ENCODE measurements around the gene SORD.
"Not testable (repeated sequence)": the region's sequence is repeated elsewhere in the genome, so short reads cannot be mapped to it uniquely, and the experiment has no call there.

SORD gene

GRCh38 chr15:45075440-45076320 is 52.7 kb downstream of the SORD start:
- H3K4me2 ChIP-seq (ENCODE audit: low read length); H3K36me3 ChIP-seq (ENCODE audit: insufficient read depth, low read length); H3K4me3 ChIP-seq (ENCODE audit: low read length); H3K9ac ChIP-seq (ENCODE audit: low read depth, low read length); H3K4me1 ChIP-seq (ENCODE audit: control insufficient read depth, insufficient read depth, low read length); H3K27me3 ChIP-seq (ENCODE audit: control insufficient read depth, insufficient read depth, low read length); H3K9me3 ChIP-seq (replicated peaks; ENCODE audit: low read length): not testable (repeated sequence)

GRCh38 chr15:45077391-45077790 is 54.4 kb downstream of the SORD start:
- H3K9ac ChIP-seq (ENCODE audit: low read depth, low read length); H3K9me3 ChIP-seq (replicated peaks; ENCODE audit: low read length); H3K4me2 ChIP-seq (ENCODE audit: low read length); H3K36me3 ChIP-seq (ENCODE audit: insufficient read depth, low read length); H3K4me3 ChIP-seq (ENCODE audit: low read length); H3K4me1 ChIP-seq (ENCODE audit: control insufficient read depth, insufficient read depth, low read length); H3K27me3 ChIP-seq (ENCODE audit: control insufficient read depth, insufficient read depth, low read length): not testable (repeated sequence)

- H3K27me3 ChIP-seq (ENCODE audit: control insufficient read depth, insufficient read depth, low read length); H3K4me2 ChIP-seq (ENCODE audit: low read length); H3K9me3 ChIP-seq (replicated peaks; ENCODE audit: low read length); H3K9ac ChIP-seq (ENCODE audit: low read depth, low read length); H3K36me3 ChIP-seq (ENCODE audit: insufficient read depth, low read length); H3K4me1 ChIP-seq (ENCODE audit: control insufficient read depth, insufficient read depth, low read length); H3K4me3 ChIP-seq (ENCODE audit: low read length): not testable (repeated sequence)
Observed at GRCh38 chr15:45079201-45079600, 56.2 kb downstream of the SORD start.

GRCh38 chr15:45079628-45080246 is 56.7 kb downstream of the SORD start:
- not testable (repeated sequence) for H3K4me2 ChIP-seq (ENCODE audit: low read length); H3K9ac ChIP-seq (ENCODE audit: low read depth, low read length); H3K4me1 ChIP-seq (ENCODE audit: control insufficient read depth, insufficient read depth, low read length); H3K9me3 ChIP-seq (replicated peaks; ENCODE audit: low read length); H3K4me3 ChIP-seq (ENCODE audit: low read length); H3K36me3 ChIP-seq (ENCODE audit: insufficient read depth, low read length)
- H3K27me3 ChIP-seq (ENCODE audit: control insufficient read depth, insufficient read depth, low read length), result peaks cover 11% of the 10 kb centered on the region

GRCh38 chr15:45080593-45080992 is 57.6 kb downstream of the SORD start:
- H3K9ac ChIP-seq (ENCODE audit: low read depth, low read length); H3K36me3 ChIP-seq (ENCODE audit: insufficient read depth, low read length); H3K4me3 ChIP-seq (ENCODE audit: low read length); H3K9me3 ChIP-seq (replicated peaks; ENCODE audit: low read length); H3K4me2 ChIP-seq (ENCODE audit: low read length); H3K4me1 ChIP-seq (ENCODE audit: control insufficient read depth, insufficient read depth, low read length): not testable (repeated sequence)
- H3K27me3 ChIP-seq (ENCODE audit: control insufficient read depth, insufficient read depth, low read length), result peaks cover 18% of the 10 kb centered on the region

- not testable (repeated sequence) for H3K4me2 ChIP-seq (ENCODE audit: low read length); H3K4me3 ChIP-seq (ENCODE audit: low read length); H3K9me3 ChIP-seq (replicated peaks; ENCODE audit: low read length); H3K9ac ChIP-seq (ENCODE audit: low read depth, low read length); H3K36me3 ChIP-seq (ENCODE audit: insufficient read depth, low read length); H3K4me1 ChIP-seq (ENCODE audit: control insufficient read depth, insufficient read depth, low read length)
- H3K27me3 ChIP-seq (ENCODE audit: control insufficient read depth, insufficient read depth, low read length), result peaks cover 23% of the 10 kb centered on the region
Observed at GRCh38 chr15:45082412-45082811, 59.4 kb downstream of the SORD start.

- H3K9ac ChIP-seq (ENCODE audit: low read depth, low read length), result no peak overlapping the region
- H3K9me3 ChIP-seq (replicated peaks; ENCODE audit: low read length), result no peaks in the 10 kb centered on the region
- no peak overlapping the region for H3K4me3 ChIP-seq (ENCODE audit: low read length)
- H3K4me2 ChIP-seq (ENCODE audit: low read length), result no peak overlapping the region
- no peaks in the 10 kb centered on the region for H3K36me3 ChIP-seq (ENCODE audit: insufficient read depth, low read length)
- H3K27me3 ChIP-seq (ENCODE audit: control insufficient read depth, insufficient read depth, low read length), result peaks cover 28% of the 10 kb centered on the region
- H3K4me1 ChIP-seq (ENCODE audit: control insufficient read depth, insufficient read depth, low read length), result no peaks in the 10 kb centered on the region
Observed at GRCh38 chr15:45083223-45083622, 60.2 kb downstream of the SORD start.

- H3K9ac ChIP-seq (ENCODE audit: low read depth, low read length), result no peak overlapping the region
- no peaks in the 10 kb centered on the region for H3K4me1 ChIP-seq (ENCODE audit: control insufficient read depth, insufficient read depth, low read length)
- H3K4me3 ChIP-seq (ENCODE audit: low read length), result no peak overlapping the region
- H3K9me3 ChIP-seq (replicated peaks; ENCODE audit: low read length), result no peaks in the 10 kb centered on the region
- H3K36me3 ChIP-seq (ENCODE audit: insufficient read depth, low read length), result no peaks in the 10 kb centered on the region
- H3K4me2 ChIP-seq (ENCODE audit: low read length), result no peak overlapping the region
- H3K27me3 ChIP-seq (ENCODE audit: control insufficient read depth, insufficient read depth, low read length), result peaks cover 36% of the 10 kb centered on the region
Observed at GRCh38 chr15:45084163-45084562, 61.2 kb downstream of the SORD start.

GRCh38 chr15:45087513-45087912 is 64.5 kb downstream of the SORD start:
- Histone ChIP-seq H3K36me3 (ENCODE audit: insufficient read depth, low read length) (no peaks in the 10 kb centered on the region), H3K4me3 (ENCODE audit: low read length) (no peak overlapping the region), H3K4me2 (ENCODE audit: low read length) (no peak overlapping the region), H3K4me1 (ENCODE audit: control insufficient read depth, insufficient read depth, low read length) (no peaks in the 10 kb centered on the region), H3K9ac (ENCODE audit: low read depth, low read length) (no peak overlapping the region), H3K27me3 (ENCODE audit: control insufficient read depth, insufficient read depth, low read length) (peaks cover 66% of the 10 kb centered on the region), H3K9me3 (replicated peaks; ENCODE audit: low read length) (no peaks in the 10 kb centered on the region)

- Histone ChIP-seq H3K4me2 (ENCODE audit: low read length) (no peak overlapping the region), H3K9ac (ENCODE audit: low read depth, low read length) (no peak overlapping the region), H3K9me3 (replicated peaks; ENCODE audit: low read length) (no peaks in the 10 kb centered on the region), H3K27me3 (ENCODE audit: control insufficient read depth, insufficient read depth, low read length) (peaks cover 70% of the 10 kb centered on the region), H3K36me3 (ENCODE audit: insufficient read depth, low read length) (no peaks in the 10 kb centered on the region), H3K4me3 (ENCODE audit: low read length) (no peak overlapping the region), H3K4me1 (ENCODE audit: control insufficient read depth, insufficient read depth, low read length) (no peaks in the 10 kb centered on the region)
Observed at GRCh38 chr15:45088801-45089711, 66.1 kb downstream of the SORD start.

- H3K9ac ChIP-seq (ENCODE audit: low read depth, low read length), result no peak overlapping the region
- H3K36me3 ChIP-seq (ENCODE audit: insufficient read depth, low read length), result no peaks in the 10 kb centered on the region
- no peak overlapping the region for H3K4me2 ChIP-seq (ENCODE audit: low read length)
- H3K27me3 ChIP-seq (ENCODE audit: control insufficient read depth, insufficient read depth, low read length), result peaks cover 64% of the 10 kb centered on the region
- no peaks in the 10 kb centered on the region for H3K9me3 ChIP-seq (replicated peaks; ENCODE audit: low read length)
- no peak overlapping the region for H3K4me3 ChIP-seq (ENCODE audit: low read length)
- no peaks in the 10 kb centered on the region for H3K4me1 ChIP-seq (ENCODE audit: control insufficient read depth, insufficient read depth, low read length)
Observed at GRCh38 chr15:45089712-45090373, 66.8 kb downstream of the SORD start.

Measured in skeletal muscle satellite cell (primary cell).